ENCODE measurements around the gene MDFI.

The MDFI gene

DNA sequence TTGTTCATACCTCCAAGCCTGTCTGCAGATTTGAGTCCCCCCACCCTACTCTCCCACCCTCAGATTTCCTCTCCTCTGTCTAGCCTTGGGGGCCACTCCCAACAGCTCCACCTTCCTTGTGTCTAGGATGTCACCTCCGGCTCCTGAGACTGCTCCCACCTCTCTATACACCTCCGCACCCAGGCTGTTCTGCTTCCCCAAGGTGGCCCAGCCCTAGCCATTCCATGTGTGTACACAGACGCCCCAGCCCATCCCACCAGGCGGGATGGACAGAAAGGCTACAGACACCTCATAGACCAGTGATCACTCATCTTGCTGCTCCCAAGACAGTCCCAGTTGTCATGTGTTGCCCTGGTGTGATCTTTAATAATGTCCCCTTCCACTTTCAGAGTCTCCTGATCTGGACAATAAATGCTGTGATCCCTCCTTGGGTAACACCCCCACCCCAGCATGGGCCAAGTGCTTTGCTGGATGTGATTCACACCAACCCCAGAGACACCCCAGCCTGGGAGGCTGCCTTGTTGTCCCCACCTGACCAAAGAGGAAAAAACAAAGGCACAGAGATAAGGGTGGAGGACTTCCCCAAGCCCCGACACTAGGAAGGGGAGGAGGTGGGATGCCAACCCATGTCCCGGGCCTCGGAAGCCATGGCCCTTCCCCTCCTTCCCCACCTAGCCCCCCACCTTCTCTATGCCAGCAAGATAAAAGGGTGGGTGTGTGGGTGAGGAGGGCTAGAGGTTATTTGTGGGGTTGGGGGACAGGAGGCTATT, 36.1 kb downstream of the MDFI start:
- DNase-seq, result no peak

- DNase-seq, result no peak
These were observed 37.0 kb downstream of the MDFI start for GRCh38 chr6:41675176-41675775.

DNA sequence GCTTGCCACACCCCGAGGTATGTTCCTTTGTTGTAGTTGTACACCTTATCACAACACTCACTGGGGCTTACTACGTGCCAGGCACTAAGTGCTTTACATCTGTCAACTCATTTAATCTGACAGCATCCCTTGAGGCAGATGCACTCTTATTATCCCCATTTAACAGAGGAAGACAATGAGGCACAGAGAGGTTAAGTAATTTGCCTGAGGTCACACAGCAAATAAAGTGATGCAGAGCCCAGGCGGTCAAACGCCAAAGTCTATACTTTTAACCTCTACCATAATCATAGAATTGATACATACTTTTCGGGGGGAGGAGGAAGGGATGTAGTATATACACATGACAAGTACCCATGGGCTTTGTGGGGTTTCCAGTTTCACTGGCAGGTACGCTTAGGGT, 37.7 kb downstream of the MDFI start:
- DNase-seq, result no peak

GRCh38 chr6:41676431-41676830, 38.2 kb downstream of the MDFI start:
- no peak for DNase-seq

GRCh38 chr6:41677124-41677921, 39.1 kb downstream of the MDFI start:
- no peak for DNase-seq

DNA sequence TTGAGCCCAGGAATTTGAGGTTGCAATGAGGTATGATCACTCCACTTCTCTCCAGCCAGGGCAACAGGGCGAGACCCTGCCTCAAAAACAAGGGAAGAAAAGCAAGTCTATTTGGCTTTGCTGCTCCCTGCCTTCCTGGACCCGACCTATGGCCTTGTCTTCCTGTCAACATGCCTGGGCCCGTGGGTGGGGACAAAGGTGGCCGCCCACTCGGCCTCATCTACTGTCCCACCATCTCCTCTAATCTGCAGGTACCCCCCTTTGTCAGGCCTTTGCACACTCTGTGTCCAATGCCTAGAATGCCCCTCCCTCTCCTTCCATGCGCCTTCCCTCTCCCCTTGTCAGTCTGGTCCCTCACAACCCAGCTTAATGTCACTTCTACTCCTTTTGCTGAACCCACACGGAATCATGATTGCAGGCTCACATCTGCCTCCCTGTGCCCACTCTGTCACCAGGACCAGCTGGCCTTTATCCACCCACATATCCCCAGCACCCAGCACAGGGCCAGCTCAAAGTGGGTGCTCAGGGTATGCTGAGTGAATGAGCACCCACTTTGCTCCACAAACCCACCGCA, 40.3 kb downstream of the MDFI start:
- no peak for DNase-seq

- no peak for DNase-seq
These were observed 41.4 kb downstream of the MDFI start for GRCh38 chr6:41679696-41680095.

- DNase-seq, result no peak
These were observed 42.1 kb downstream of the MDFI start for GRCh38 chr6:41680182-41680965.

DNA sequence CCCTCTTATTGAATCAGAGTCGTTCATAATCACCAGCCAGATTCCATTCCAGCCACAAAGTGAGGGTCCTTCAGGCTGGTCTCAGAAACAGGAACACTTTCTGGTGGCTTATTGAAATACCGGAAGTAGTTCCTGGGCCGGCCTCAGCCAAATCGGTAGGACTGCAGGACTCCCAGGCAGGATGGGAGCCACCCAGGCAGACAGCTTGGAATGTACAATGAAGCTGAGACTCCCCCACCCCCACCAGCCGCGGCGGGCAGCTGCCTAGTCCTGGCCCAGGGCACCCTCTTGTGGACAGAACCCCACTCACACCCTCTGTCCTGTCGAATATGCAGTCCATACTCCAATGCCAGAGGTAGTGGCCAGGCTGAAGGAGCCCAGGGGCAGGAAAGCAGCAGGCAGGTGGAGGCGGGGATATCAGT, 43.8 kb downstream of the MDFI start:
- DNase-seq, result peak; percentile 88

- DNase-seq, result no peak
These were observed 44.4 kb downstream of the MDFI start for GRCh38 chr6:41682497-41683272.

DNA sequence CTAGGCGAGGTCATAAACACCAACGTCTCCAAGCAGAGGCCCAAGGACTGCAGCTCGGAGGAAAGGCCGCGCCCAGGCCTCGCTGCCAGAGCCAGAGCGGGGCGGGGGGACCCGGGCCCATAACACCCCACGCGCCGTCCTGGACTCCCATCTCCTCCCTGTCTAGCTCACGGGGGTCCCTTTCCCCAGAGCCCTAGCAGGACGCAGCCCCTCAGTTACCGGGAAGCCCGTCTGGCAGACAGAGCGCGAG, 44.9 kb downstream of the MDFI start:
- DNase-seq, result no peak

GRCh38 chr6:41683523-41684310, 45.4 kb downstream of the MDFI start:
- DNase-seq, result peak; percentile 24

GRCh38 chr6:41684311-41685180, 46.3 kb downstream of the MDFI start:
- no peak for DNase-seq

DNA sequence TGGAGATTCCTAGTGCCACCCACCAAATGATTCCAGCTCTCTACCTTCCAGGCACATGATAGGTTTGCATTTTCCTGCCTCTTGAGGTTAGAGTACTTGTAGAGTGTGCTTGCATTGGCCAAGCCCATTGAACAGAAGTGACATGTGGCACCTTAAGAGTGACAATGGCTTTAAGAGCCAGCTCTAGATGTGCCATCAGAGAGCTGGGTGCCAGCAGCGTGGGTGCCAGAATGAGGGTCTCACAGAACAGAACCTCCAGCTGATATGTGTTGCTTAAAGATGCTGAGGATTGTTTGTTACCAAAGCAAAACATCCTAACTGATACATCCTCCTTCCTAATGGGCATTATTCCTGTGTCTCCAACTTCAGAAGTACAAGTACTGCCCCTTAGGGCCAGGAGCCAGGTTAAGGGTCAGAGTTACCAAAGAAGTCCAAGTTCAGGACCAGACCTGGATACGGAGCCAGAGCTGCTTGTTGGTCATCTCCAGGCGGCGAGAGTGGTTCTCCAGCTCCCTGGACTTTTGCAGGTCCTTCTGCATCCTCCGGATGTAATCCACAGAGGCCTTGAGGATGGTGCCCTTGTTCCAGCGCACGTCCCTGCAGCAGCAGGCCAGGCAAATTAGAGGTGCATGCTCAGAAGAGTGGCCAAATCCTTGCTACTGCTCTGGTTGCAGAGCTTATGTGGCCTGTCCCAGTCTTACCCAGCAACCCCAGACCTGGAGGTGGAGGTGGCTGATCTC, 47.5 kb downstream of the MDFI start:
- no peak for DNase-seq

GRCh38 chr6:41687501-41688175, 49.4 kb downstream of the MDFI start:
- no peak for DNase-seq

- DNase-seq, result no peak
These were observed 50.1 kb downstream of the MDFI start for GRCh38 chr6:41688256-41688965.

GRCh38 chr6:41689171-41690008, 51.1 kb downstream of the MDFI start:
- DNase-seq, result no peak

All from DMS153 (cell line).